GM12878 (cell line): Measurements from ENCODE around the gene ANO2. TPM values are rescaled to one million over a fixed set of nuclear protein-coding genes. Genes with fewer than 3 reads are reported as not detected.

ENCODE experiments used
- BCL11A ChIP-seq: IDR thresholded peaks from 2 replicates; pipeline ENCODE4 v1.6.1; 2011; ENCODE audit warnings: low read depth, low read length
- FOXM1 ChIP-seq: IDR thresholded peaks from 2 replicates; pipeline ENCODE4 v1.6.1; 2012; ENCODE audit warnings: low read depth, mild to moderate bottlenecking, inconsistent platforms, low read length, moderate library complexity
- IRF5 ChIP-seq: fragments of 450-650 bp; IDR thresholded peaks from 2 replicates; pipeline ENCODE4 v1.6.1; 2017; ENCODE audit warnings: borderline replicate concordance
- KDM1A ChIP-seq: fragments of 200-600 bp; sonication (generic); IDR thresholded peaks from 2 replicates; pipeline ENCODE4 v1.6.1; 2016; ENCODE audit warnings: borderline replicate concordance
- MXI1 ChIP-seq: fragments of 150-350 bp; IDR thresholded peaks from 2 replicates; pipeline ENCODE4 v1.6.1; 2011; ENCODE audit warnings: low read depth, mild to moderate bottlenecking, inconsistent platforms, low read length, improper control_type of control experiment
- NFIC ChIP-seq: IDR thresholded peaks from 2 replicates; pipeline ENCODE4 v1.6.1; 2012; ENCODE audit warnings: low read depth, mild to moderate bottlenecking, inconsistent platforms, low read length, moderate library complexity
- NFYA ChIP-seq: IDR thresholded peaks from 2 replicates; pipeline ENCODE4 v1.6.1; 2011; ENCODE audit warnings: low read depth, mild to moderate bottlenecking, low read length, improper control_type of control experiment, borderline replicate concordance
- POLR2AphosphoS2 ChIP-seq: IDR thresholded peaks from 2 replicates; pipeline ENCODE4 v1.6.1; 2011; ENCODE audit warnings: low read depth, mild to moderate bottlenecking, low read length, improper control_type of control experiment, moderate library complexity
- ZNF217 ChIP-seq: fragments of 450-650 bp; IDR thresholded peaks from 2 replicates; pipeline ENCODE4 v1.6.1; 2017; ENCODE audit warnings: antibody characterized with exemption, mild to moderate bottlenecking
- ZNF622 ChIP-seq: fragments of 450-650 bp; IDR thresholded peaks from 2 replicates; pipeline ENCODE4 v1.6.1; 2017; ENCODE audit warnings: mild to moderate bottlenecking, inconsistent platforms
- polyA plus RNA-seq, 11 experiments: library from polyadenylated mRNA; depleted of rRNA in 4 of 11; unstranded in 6 of 11; stranded (reverse) in 5 of 11; fragments of >200 nt; fragmentation: Nextera tagmentation in 4 of 11; fragmentation: Illumina TruSeq in 1 of 11; extraction: Ambion mirVana in 4 of 11; extraction: Trizol in 1 of 11; gene quantifications; 1 replicate in 1 of 11; 2 replicates in 10 of 11; pipeline versions ENCODE4 v1.2.1 to v1.2.3, GENCODE V29; 2011 to 2016; ENCODE audit warnings: inconsistent platforms in 2 of 11, missing spikeins in 2 of 11, low read depth in 1 of 11
- total RNA-seq, 4 experiments: library from RNA; depleted of rRNA in 3 of 4; stranded (reverse); fragments of >200 nt in 3 of 4; fragmentation: Illumina TruSeq in 1 of 4; extraction: Trizol in 1 of 4; gene quantifications; 2 replicates each; pipeline versions ENCODE4 v1.2.1 to v1.2.3, GENCODE V29; 2013 to 2021
- TF ChIP-seq, protein P1 (sequence below): fragments of 450-650 bp; IDR thresholded peaks from 2 replicates; pipeline ENCODE4 v1.6.1; 2016; ENCODE audit warnings: mild to moderate bottlenecking, moderate library complexity, borderline replicate concordance
- TF ChIP-seq, protein P2 (sequence below): fragments of 450-650 bp; formaldehyde crosslinking; IDR thresholded peaks from 2 replicates; pipeline ENCODE4 v1.4.0; 2022; ENCODE audit warnings: mild to moderate bottlenecking, moderate library complexity
- TF ChIP-seq, protein P3 (sequence below): IDR thresholded peaks from 2 replicates; pipeline ENCODE4 v1.6.1; 2012; ENCODE audit warnings: low read length, inconsistent platforms

Gene ANO2
- total and polyA plus RNA-seq, 10 of the 15 experiments (the other 5 are each of a cell fraction or from before 2014, with no cell fraction given): not detected

DNA sequence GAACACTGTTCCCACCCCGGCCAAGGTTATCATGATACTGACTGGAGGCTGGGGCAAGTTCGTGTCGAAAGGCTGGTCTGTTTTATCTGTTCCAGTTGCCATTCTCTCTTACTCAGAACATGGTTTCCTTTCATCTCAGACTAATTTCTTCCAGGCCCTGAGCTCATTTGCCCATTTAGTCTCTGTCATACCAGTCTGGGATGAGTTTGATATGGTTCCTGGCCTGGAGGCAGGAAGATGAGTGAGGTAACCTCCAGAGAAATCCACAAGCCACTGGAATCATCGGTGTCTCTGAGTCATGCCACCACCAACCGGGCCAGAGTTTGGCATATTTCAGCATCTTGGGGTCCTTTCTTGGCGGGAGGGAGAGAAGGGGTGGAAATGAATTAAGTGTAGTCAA, 398.4 kb downstream of the ANO2 start (continued):
- TF ChIP-seq ZNF622 (no peak), NFYA (no peak), BCL11A (no peak), POLR2AphosphoS2 (no peak), KDM1A (no peak), FOXM1 (no peak), MXI1 (no peak), NFIC (no peak), IRF5 (no peak), ZNF217 (no peak)
- TF ChIP-seq, protein P1, sequence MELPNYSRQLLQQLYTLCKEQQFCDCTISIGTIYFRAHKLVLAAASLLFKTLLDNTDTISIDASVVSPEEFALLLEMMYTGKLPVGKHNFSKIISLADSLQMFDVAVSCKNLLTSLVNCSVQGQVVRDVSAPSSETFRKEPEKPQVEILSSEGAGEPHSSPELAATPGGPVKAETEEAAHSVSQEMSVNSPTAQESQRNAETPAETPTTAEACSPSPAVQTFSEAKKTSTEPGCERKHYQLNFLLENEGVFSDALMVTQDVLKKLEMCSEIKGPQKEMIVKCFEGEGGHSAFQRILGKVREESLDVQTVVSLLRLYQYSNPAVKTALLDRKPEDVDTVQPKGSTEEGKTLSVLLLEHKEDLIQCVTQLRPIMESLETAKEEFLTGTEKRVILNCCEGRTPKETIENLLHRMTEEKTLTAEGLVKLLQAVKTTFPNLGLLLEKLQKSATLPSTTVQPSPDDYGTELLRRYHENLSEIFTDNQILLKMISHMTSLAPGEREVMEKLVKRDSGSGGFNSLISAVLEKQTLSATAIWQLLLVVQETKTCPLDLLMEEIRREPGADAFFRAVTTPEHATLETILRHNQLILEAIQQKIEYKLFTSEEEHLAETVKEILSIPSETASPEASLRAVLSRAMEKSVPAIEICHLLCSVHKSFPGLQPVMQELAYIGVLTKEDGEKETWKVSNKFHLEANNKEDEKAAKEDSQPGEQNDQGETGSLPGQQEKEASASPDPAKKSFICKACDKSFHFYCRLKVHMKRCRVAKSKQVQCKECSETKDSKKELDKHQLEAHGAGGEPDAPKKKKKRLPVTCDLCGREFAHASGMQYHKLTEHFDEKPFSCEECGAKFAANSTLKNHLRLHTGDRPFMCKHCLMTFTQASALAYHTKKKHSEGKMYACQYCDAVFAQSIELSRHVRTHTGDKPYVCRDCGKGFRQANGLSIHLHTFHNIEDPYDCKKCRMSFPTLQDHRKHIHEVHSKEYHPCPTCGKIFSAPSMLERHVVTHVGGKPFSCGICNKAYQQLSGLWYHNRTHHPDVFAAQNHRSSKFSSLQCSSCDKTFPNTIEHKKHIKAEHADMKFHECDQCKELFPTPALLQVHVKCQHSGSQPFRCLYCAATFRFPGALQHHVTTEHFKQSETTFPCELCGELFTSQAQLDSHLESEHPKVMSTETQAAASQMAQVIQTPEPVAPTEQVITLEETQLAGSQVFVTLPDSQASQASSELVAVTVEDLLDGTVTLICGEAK: no peak
- TF ChIP-seq, protein P2, sequence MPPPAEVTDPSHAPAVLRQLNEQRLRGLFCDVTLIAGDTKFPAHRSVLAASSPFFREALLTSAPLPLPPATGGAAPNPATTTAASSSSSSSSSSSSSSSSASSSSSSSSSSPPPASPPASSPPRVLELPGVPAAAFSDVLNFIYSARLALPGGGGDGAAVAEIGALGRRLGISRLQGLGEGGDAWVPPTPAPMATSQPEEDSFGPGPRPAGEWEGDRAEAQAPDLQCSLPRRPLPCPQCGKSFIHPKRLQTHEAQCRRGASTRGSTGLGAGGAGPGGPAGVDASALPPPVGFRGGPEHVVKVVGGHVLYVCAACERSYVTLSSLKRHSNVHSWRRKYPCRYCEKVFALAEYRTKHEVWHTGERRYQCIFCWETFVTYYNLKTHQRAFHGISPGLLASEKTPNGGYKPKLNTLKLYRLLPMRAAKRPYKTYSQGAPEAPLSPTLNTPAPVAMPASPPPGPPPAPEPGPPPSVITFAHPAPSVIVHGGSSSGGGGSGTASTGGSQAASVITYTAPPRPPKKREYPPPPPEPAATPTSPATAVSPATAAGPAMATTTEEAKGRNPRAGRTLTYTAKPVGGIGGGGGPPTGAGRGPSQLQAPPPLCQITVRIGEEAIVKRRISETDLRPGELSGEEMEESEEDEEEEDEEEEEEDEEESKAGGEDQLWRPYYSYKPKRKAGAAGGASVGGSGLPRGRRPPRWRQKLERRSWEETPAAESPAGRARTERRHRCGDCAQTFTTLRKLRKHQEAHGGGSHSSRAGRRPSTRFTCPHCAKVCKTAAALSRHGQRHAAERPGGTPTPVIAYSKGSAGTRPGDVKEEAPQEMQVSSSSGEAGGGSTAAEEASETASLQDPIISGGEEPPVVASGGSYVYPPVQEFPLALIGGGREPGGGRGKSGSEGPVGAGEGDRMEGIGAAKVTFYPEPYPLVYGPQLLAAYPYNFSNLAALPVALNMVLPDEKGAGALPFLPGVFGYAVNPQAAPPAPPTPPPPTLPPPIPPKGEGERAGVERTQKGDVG (CRISPR knock-in tag): no peak
- TF ChIP-seq, protein P3, sequence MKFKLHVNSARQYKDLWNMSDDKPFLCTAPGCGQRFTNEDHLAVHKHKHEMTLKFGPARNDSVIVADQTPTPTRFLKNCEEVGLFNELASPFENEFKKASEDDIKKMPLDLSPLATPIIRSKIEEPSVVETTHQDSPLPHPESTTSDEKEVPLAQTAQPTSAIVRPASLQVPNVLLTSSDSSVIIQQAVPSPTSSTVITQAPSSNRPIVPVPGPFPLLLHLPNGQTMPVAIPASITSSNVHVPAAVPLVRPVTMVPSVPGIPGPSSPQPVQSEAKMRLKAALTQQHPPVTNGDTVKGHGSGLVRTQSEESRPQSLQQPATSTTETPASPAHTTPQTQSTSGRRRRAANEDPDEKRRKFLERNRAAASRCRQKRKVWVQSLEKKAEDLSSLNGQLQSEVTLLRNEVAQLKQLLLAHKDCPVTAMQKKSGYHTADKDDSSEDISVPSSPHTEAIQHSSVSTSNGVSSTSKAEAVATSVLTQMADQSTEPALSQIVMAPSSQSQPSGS: no peak
- TF ChIP-seq, all 136 proteins: peak for 0
